T47D (cell line): ENCODE measurements around the gene CENATAC.
"Not testable (repeated sequence)": the region's sequence is repeated elsewhere in the genome, so short reads cannot be mapped to it uniquely, and the experiment has no call there.

Experiments
- DNase-seq, 2 experiments: peaks; one replicate each; pipeline versions ENCODE4 v3.0.0 to v3.0.0-alpha.2; 2011 to 2012; ENCODE audit warnings: low read depth in 1 of 2, low spot score in 1 of 2
- JUND ChIP-seq: IDR thresholded peaks from 2 replicates; pipeline ENCODE4 v1.6.1; 2012; ENCODE audit warnings: low read depth
- in situ Hi-C: cut with HindIII; loops from 2 replicates; pipeline ENCODE4 v1.10.0; 2016; ENCODE audit warnings: low sequenced_read_pairs, low pct_unique_long_range_greater_than_20kb

CENATAC gene

GRCh38 chr11:119011476-119012053, 13.6 kb downstream of the CENATAC start:
- in situ Hi-C loops = no loop called here
- peak in 1 of 2 experiments; percentile 47 for DNase-seq
- no peak for TF ChIP-seq JUND

GRCh38 chr11:119012629-119013170, 14.8 kb downstream of the CENATAC start:
- in situ Hi-C loops = no loop called here
- TF ChIP-seq JUND = no peak
- DNase-seq = no peak

GRCh38 chr11:119014209-119014924, 16.4 kb downstream of the CENATAC start:
- DNase-seq = no peak
- in situ Hi-C loops = no loop called here
- no peak for TF ChIP-seq JUND

GRCh38 chr11:119015054-119015611, 17.2 kb downstream of the CENATAC start:
- in situ Hi-C loops = no loop called here
- DNase-seq = peak in 1 of 2 experiments; percentile 56
- no peak for TF ChIP-seq JUND

- no peak for DNase-seq
- in situ Hi-C loops = no loop called here
- TF ChIP-seq JUND = no peak
These were observed 18.5 kb downstream of the CENATAC start for GRCh38 chr11:119016216-119017009.

GRCh38 chr11:119017377-119017776, 19.4 kb downstream of the CENATAC start:
- in situ Hi-C loops, DNase-seq: not testable (repeated sequence)

GRCh38 chr11:119018074-119018938, 20.4 kb downstream of the CENATAC start, which contains the start of the genes RPS25 and TRAPPC4:
TSS of gene RPS25 (minus strand) at chr11:119018343. CDS start at chr11:119018284, 59 bp downstream.
TSS of gene TRAPPC4 (plus strand) at chr11:119018766. CDS start at chr11:119018796, 30 bp downstream.
- in situ Hi-C loops = no loop called here
- no peak for TF ChIP-seq JUND
- peak; percentile 89 to 98 for DNase-seq

- TF ChIP-seq JUND = no peak
- in situ Hi-C loops = no loop called here
- DNase-seq = peak in 1 of 2 experiments; percentile 40
These were observed 22.1 kb downstream of the CENATAC start for GRCh38 chr11:119019996-119020395.

GRCh38 chr11:119021631-119022030, 23.7 kb downstream of the CENATAC start:
- no peak for TF ChIP-seq JUND
- no peak for DNase-seq
- in situ Hi-C loops = no loop called here

- no peak for DNase-seq
- no peak for TF ChIP-seq JUND
- in situ Hi-C loops = no loop called here
These were observed 25.8 kb downstream of the CENATAC start for GRCh38 chr11:119023741-119024140.

- in situ Hi-C loops = no loop called here
- TF ChIP-seq JUND = no peak
These were observed 26.6 kb downstream of the CENATAC start for GRCh38 chr11:119024430-119025098.

GRCh38 chr11:119025099-119025473, 27.1 kb downstream of the CENATAC start:
- no peak for DNase-seq
- no peak for TF ChIP-seq JUND
- in situ Hi-C loops = no loop called here

More at GRCh38 chr11:119024430-119025098, 26.6 kb downstream of the CENATAC start:
- no peak for DNase-seq
